ENCODE data around the gene FSTL4.

DNA sequence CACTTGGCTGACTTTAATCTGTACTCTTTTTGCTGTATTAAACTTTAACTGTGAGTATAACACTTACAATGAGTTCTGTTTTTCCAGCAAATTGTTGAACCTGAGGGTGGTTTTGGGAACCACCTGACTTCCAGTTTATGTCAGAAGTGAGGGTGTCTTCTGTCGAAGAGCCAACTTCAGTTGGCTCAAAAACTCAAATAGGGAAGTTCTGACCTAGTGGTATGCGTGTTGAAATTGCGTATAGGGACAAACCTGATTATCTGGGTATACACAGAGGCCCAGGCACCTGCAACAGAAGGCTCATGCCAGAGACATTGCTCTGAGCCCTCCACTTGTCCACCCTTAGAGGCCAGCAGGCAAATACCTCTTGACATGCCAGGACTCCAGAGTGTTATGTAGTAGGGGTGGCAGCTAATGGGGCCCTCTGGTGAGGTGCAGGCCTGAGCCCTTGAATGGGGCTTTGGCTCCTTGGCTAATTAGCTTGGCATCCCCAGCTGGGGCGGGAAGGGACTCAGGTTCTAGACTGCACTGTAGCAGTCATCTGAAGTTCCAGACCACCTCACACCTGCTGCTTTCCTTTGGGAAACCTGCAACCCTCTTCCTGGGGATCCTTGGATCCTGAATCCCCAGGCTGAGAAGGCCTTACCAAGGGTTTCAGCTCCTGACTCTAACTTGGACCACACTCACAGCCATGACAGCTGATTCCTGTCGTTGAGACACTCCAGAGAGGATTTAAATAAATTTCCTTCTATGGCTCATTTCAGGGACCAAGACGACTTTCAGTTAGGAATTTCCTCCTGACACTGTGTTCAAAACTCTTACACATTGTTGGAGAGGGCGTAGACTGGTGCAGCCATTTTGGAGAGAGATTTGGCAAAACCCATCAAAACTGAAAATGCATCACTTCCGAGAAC lies 370.9 kb downstream of the FSTL4 start:
- TF ChIP-seq, protein P1, sequence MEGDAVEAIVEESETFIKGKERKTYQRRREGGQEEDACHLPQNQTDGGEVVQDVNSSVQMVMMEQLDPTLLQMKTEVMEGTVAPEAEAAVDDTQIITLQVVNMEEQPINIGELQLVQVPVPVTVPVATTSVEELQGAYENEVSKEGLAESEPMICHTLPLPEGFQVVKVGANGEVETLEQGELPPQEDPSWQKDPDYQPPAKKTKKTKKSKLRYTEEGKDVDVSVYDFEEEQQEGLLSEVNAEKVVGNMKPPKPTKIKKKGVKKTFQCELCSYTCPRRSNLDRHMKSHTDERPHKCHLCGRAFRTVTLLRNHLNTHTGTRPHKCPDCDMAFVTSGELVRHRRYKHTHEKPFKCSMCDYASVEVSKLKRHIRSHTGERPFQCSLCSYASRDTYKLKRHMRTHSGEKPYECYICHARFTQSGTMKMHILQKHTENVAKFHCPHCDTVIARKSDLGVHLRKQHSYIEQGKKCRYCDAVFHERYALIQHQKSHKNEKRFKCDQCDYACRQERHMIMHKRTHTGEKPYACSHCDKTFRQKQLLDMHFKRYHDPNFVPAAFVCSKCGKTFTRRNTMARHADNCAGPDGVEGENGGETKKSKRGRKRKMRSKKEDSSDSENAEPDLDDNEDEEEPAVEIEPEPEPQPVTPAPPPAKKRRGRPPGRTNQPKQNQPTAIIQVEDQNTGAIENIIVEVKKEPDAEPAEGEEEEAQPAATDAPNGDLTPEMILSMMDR (optimal IDR thresholded peaks at IDR 0.05 in 1 of 3, IDR thresholded peaks at IDR 0.05 in 1 of 3, conservative IDR thresholded peaks at IDR 0.05 in 1 of 3; ENCODE audit: extremely low read depth in 1 of 3, insufficient read depth in 2 of 3, low read length in 3 of 3), result no peak
- no peak for TF ChIP-seq EZH2 (IDR thresholded peaks at IDR 0.05; ENCODE audit: low read length)

Data from keratinocyte (primary cell).